Middle frontal gyrus (tissue), 1 donor: ENCODE measurements around the gene CTF1.
"Not testable (repeated sequence)": the region's sequence is repeated elsewhere in the genome, so short reads cannot be mapped to it uniquely, and the experiment has no call there.

ENCODE experiments used
- DNase-seq: peaks from one replicate; pipeline ENCODE4 v3.0.0-alpha.2; 2015; ENCODE audit warnings: low spot score; ENCODE audit errors: extremely low spot score

Gene CTF1

DNA sequence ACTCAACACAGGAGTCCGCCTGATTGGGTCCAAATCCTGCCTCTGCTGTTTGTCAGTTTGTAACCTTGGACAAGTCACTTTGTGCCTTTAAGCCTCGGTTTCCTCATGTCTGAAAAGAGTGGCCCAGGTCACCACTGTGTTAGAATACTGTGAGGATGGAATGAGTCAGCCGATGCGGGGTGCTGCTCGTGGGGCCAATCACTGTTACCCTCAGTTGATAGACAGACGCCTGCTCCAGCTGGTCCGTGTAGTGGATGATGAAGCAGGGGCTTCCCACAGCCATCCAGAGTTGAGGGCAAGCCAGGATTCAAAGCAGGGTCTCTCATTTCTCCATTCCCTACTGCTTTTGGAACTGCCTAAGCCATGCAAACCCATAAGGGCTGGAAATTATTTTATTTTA, 32.8 kb downstream of the CTF1 start:
- DNase-seq, result no peak

DNA sequence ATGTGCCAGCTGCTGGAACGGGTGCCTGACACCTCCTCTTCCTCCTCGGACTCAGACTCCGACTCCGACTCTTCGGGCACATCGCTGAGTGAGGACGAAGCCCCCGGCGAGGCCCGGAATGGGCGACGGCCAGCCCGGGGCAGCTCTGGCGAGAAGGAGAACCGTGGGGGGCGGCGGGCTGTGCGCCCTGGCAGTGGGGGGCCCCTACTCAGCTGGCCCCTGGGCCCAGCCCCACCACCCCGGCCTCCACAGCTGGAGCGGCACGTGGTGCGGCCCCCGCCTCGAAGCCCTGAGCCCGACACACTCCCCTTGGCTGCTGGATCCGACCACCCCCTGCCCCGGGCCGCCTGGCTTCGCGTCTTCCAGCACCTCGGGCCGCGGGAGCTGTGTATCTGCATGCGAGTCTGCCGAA, 33.8 kb downstream of the CTF1 start:
- no peak for DNase-seq

DNA sequence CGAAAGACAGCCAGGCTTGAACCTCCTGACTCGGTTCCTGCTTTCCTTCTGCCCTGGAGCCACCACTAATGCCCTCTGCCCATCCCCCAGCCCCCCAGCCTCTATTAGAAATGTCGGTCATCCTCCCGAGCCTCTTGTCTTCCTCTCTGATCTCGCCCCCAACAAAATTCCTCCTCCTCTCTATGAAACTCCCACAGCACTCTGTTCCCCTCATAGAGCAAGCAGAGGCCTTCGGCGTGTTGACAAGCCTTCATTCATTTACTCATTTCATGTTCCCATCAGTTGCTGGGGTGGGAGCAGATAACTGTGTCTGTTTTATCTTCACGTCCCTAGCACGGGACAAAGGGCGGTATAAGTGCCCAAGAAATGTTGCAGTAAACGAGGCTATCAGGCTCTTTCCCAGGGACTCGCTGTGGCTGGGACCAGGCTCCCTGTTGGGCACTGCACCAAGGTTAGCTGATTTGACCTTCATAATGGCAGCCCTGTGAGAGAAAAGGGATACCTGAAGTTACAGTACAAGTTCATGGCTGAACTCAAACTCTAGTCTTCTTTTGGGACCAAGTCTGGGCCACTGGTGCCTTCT, 34.7 kb downstream of the CTF1 start:
- DNase-seq, result no peak

DNA sequence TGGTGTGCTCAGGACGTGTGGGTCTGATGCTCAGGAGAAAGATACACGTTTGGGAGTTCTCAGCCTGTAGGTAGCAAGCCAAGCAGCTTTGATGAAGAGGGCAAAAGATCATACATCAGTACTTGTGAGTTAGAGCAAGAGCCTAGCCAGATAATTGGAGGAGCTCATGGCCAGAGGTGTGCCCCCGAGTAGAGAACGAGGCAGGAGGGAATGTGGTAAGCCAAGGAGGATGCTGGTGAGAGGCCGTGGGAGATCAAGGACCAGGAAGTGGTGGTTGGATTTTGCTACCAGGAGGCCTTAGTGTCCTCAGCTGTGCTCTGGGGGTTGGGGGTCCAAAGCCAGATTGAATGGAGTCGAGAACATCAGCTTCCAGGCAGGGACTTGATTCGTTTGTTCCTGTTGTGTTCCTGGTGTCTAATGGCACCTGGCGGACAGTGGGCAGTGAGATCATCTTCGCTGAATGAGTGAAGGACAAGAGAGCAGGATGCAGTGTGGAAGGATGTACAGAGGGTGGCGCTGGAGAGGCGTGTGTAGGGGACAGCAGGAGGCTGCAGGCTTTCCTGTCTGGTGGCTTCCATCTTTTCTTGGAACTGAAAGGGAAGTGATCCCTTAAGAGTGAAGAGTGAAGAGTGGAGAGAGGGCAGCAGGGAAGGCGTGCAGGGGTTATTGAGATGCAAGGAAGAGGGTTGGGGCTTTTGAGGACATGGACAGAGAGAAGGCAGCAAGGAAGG, 38.6 kb downstream of the CTF1 start:
- DNase-seq, result no peak

DNA sequence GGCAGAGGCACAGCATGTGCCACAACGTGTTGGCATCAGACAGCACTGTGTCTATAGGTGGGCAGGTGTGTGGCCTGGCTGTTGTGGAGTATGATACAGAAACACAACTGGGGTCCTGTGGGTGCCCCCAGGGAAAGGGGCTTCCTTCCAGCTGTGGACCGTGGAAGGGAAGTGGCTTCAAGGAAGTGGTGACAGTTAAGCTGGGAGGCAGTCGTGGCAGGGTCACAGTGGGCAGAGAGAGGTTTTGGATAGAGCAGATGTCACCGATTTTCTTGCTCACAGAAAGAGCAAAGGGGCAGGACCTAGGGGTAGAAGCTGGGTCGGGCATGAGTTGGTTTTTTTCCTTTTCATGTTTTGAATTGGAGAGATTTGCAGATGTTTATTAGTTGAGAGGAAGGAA, 41.3 kb downstream of the CTF1 start:
- no peak for DNase-seq

DNA sequence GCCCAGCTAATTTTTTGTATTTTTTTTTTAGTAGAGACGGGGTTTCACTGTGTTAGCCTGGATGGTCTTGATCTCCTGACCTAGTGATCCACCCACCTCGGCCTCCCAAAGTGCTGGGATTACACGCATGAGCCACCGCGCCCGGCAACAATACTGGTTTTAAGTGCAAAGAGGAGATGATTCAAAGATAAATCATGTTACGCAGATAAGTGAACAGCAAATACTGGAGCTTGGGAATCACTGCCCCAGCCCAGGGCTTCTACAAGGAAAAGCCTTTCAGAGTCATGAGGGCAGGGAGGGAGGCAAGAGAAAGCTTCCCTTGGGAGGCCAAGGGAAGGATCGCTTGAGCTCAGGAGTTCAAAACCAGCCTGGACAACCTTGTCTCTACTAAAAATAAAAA, 43.2 kb downstream of the CTF1 start:
- DNase-seq, result not testable (repeated sequence)

DNA sequence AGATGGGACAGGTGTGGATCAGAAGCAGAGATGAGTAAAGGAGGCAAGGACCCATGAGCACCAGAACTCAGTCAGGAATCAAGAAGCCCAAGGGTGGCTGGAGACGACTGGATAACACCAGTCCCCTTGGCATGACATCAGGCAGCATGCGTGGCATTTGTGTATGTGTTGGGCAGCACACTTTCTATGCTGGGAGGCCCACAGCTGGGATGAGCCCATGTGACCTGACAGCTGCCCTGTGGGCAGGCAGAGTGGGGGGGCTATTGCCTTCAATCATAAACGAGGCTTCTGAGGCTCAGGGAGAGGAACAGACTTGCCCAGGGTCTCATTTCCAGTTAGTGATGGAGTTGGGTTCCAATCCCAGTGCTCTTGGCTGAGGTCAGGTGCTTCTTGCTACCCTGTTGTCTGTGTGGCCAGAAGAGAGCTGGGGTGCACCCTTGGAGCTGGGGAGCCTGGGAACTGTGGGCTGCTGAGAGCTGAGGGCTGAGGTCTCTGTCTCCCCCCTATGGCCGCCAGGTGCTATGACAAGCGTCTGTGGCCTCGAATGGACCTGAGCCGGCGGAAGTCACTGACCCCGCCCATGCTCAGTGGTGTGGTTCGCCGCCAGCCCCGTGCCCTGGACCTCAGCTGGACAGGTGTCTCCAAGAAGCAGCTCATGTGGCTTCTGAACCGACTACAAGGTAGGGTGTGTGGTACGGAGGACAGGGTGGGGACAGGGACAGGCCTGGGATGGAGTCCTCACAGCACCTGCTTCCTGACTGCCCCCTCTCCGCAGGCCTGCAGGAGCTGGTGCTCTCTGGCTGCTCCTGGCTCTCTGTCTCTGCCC, 45.4 kb downstream of the CTF1 start:
- no peak for DNase-seq

DNA sequence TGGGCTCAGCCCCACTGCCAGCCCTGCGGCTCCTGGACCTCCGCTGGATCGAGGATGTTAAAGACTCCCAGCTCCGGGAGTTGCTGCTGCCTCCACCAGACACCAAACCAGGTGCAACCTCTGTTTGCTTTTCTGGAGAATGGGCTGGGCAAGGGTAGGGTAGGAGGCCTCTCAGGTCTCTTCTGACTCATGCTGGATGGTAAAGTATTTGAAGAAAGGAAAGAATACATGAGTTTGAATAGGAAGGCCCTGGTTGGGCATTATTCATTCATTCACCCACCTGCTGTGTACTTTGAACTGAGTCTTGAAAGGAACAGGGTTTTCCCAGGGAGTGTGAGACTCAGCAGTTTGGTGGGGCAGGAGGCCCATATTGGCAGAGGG, 46.0 kb downstream of the CTF1 start:
- no peak for DNase-seq

DNA sequence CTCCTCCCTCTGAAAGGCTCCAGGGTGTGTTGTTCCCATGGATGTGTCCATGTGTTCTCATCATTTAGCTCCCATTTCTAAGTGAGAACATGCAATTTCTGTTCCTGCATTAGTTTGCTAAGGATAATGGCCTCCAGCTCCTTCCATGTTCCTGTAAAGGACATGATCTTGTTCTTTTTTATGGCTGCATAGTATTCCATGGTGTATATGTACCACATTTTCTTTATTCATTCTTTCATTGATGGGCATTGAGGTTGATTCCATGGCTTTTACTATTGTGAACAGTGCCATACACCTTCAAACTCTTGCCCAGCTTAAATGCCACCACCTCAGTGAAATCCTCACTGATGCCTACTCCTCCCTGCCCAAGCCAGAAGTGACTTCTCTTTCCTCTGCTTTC, 47.9 kb downstream of the CTF1 start:
- no peak for DNase-seq

DNA sequence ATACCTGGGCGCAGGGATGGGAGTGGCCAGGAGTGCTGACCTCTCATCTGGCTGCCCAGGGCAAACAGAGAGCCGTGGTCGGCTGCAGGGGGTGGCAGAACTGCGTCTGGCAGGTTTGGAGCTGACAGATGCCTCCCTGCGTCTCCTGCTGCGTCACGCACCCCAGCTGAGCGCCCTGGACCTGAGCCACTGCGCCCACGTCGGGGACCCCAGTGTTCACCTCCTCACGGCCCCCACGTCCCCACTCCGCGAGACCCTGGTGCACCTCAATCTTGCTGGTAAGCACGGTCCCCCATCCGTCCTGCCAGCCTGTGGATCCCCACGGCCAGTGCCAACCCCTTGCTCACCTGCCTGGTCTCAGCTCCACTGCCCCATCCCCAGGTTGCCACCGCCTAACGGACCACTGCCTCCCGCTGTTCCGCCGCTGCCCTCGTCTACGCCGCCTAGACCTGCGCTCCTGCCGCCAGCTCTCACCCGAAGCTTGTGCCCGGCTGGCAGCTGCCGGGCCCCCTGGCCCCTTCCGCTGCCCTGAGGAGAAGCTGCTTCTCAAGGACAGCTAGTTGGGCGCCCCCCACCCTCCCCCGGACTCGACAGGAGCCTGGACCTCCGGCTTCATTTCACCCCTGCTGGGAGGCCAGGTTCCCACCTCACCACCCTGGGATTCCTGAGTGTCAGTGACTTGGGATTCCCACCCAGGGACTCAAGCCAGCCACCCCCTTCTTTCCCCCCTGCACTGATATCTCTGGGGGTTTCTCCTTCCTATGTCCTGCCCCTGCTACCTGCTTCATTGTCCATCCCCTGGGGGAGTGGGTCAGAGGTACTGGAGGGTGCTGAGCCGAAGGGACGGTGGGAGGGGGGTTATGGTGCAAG, 50.5 kb downstream of the CTF1 start:
- DNase-seq, result no peak

DNA sequence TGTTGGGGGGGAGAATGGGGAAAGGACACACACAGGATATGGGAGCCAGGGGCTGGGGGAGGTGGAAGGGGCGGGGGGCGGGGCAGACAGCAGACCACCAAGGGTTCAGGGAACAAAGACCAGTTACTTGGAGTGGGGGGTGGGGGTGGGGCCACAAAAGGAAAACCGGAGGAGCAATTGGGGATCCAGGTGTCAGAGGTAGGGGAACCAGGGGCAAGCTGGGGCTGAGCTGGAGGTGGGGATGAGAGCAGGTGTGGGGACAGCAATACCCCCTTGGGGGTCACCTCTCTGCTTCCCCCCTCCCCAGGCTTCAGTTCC, 51.1 kb downstream of the CTF1 start:
- DNase-seq, result no peak

DNA sequence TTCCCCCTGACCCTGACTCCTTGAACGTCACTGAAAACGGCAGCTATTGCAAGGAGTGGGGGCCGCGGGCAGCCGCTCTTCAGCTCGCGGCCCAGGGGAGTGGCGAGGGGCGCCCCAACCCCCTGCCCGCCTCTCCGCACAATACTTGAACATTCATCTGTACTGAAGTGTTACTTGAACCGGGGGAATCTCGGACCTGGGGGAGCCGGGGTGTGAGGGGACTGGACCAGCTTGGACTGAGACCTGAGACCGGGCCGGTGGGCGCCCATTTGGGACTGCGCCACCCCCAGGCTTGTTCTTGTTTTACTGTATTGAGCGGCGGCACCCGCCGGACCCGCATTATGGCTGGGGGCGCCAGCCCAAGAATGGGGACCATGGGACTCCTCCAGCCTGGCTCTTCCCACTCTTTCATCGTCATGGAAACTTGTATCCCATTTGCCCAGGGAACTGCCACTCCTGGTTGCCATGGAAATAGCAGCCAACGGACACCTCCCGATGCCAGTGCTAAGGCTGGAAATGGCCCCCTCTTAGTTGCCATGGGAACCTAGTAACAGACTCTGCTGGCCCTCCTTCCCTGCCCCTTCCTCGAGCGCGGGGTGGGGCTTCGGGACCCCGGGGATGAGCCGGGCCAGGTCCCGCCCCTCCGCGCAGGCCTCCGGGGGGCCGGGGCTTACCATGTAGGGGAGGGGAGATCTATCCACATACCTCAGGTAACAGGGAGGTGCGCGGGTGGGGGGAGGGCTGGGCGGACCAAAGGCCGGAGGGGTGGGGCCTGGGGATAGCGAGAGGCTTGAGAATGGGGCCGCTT, 51.6 kb downstream of the CTF1 start:
- peak; percentile 94 for DNase-seq

DNA sequence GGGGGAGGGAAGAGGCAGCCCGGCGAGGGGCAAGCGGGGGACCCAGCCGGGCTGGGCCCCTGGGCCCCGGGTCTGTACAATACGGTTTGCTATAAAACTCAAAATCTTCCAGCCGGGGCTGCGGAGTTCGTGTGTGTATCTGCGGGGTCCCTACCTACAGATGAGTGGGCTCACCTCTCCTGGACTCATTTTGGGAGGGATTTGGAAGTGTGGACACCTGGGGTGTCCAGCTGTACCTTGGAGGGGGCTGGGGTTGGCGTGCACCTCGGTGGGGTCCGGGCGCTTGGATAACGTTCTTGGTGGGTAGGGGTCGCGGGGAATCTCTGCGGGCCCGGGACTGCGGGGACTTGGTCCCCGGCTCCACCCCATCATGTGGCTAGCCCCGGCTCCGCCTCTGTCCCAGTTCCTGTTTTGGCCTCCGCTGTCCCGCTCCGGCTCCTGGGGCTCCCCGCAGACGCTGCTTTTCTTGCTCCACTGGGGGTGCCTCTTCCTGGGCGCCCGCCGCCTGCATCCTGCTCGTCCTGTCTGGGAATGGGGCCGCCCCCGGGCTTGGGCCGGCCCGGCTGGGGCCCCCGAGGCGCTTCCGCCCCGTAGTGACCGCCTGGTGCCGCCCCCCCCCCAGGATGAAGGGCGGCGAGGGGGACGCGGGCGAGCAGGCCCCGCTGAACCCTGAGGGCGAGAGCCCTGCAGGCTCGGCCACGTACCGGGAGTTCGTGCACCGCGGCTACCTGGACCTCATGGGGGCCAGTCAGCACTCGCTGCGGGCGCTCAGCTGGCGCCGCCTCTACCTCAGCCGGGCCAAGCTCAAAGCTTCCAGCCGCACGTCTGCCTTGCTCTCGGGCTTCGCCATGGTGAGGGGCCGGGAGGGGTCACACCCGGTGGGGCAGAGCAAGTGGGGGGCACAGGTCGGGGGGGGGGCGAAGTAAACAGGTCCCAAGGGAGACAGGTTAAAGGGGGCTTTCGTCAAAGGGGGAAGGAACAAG, 52.5 kb downstream of the CTF1 start, which contains the start of gene ORAI3:
Gene ORAI3, plus strand, starts transcription at position 402 of the 983 bp plus-strand sequence. Its CDS starts 222 bp downstream, at position 624.
- DNase-seq, result no peak

DNA sequence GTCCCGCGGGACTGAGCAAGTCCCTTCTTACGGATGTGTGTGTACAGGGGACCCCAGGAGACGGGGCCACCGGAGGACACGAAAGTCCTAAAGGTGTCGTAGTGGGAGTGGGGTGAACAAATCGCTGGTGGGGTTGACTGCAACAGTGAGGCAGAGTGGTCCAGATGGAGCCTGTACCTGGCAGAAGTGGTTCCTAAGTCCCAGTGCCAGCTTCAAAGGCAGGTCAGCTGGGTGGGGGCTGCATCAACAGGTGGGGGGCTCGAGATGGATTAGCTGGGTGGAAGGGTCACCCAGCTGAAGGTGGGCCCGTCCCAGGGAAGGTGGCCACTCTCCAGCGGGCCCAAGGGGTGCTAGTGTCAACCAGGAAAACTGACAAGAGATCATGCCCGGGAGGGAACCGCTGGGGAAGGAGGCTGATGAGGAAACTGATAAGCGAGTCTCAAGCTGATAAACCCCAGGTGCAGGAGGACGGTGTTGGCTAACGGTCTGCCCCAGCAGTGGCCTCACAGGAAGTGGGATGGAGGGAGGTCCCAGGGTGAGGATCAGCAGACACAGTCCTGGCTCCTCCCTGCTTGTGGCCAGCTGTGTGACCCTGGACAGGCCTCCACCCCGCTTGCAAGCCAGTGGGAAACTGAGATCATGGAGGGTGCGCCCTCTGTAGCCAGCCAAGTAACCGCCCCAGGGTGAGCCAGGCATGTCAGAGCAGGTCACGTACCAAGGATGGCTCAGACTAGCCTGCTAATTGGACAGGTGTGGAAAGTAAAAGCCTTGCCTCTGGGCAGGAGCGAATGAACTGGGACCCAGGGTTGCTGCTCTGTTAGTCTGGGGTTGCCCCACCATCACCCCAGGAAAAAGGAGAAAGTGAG, 53.5 kb downstream of the CTF1 start:
- DNase-seq, result no peak

DNA sequence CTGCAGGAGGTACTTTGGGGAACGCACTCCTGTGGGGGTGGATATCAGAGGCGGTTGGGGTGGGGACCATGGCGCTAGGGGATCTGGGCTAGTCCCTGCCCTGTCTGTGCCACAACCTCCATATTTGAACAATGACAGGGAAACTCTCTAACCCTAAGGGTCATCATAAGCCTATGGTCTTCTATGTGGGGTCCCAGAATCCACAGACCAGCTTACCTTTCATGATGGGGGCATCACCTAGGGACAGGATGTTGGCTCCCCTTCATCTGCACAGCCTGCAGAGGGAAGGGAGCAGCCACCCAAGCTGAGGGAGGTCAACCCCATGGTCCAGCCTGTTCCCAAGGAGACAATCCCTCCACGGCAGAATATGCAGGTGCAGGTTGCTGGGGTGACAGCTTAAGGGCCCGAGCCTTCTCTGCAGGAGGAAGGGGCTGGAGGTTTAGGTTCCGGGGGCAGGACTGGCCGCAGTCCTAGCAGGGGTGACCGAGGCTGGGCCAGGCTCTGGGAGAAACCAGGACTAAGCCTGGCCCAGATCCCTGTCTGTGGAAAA, 54.2 kb downstream of the CTF1 start:
- no peak for DNase-seq

DNA sequence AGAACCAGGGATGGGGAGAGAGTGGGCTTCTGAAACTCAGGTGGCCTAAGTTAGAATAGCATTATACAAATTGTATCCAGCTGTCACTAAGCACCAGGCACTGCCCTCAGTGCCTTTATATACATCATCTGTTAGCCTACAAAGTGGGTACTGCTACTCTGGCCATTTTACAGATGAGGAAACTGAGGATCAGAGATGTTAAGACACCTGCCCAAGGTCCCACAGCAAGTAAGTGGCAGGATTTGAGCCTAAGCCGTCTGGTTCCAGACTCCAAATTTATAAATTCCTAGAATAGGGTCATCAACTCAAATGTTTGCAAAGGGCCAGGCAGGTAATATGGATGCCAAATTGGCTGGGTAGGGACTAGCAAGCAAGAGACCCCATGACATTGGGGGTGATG, 54.8 kb downstream of the CTF1 start:
- DNase-seq, result no peak

DNA sequence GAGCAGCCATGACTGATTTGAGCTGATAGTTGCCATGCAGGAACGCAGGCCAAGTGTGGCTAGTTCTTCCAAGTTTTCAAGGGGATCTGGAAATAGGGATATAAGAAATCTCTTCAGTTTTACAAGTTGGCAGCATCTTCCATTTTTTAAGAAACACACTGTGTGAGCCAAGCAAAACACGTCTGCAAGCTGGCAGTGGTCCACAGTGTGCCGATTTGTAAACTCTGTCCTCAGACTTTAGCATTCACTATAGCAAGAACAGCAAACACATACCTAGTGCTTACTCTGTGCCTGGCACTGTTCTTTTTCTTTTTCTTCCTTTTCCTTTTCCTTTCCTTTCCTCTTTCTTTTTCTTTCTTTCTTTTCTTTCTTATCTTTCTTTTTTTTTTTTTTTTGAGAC, 55.3 kb downstream of the CTF1 start:
- DNase-seq, result no peak

DNA sequence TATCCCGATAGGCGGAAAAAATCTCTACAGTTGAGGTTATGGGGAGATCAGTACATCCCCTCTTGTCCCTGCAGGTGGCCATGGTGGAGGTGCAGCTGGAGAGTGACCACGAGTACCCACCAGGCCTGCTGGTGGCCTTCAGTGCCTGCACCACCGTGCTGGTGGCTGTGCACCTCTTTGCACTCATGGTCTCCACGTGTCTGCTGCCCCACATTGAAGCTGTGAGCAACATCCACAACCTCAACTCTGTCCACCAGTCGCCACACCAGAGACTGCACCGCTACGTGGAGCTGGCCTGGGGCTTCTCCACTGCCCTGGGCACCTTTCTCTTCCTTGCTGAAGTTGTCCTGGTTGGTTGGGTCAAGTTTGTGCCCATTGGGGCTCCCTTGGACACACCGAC, 56.7 kb downstream of the CTF1 start:
- no peak for DNase-seq
